ENCODE data around the gene PREX1.

Gene PREX1

GRCh38 chr20:48717680-48718223, 110.0 kb downstream of the PREX1 start:
- no peak for DNase-seq (ENCODE audit: low read depth)

GRCh38 chr20:48717095-48717672, 110.6 kb downstream of the PREX1 start:
- no peak for DNase-seq (ENCODE audit: low read depth)

DNA sequence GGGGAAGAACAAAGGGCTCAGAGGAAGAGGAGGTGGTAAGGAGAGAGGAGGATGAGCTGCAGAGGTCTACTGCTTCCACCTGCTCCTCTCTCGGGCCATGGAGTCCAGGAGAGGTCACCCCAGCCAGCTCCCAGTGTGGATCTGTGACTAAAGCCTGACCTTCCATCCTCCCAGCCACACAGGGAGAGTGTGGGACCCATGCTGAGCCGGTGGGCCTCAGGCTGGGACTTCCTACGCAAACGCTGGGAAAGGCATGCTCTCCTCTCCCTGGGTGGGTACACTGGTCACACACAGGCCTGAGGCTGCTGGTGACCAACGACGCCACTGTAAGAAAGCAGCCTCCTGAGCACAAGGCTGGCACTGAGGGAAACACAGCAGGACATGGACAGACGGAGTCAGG, 111.3 kb downstream of the PREX1 start:
- DNase-seq (ENCODE audit: low read depth): no peak

DNA sequence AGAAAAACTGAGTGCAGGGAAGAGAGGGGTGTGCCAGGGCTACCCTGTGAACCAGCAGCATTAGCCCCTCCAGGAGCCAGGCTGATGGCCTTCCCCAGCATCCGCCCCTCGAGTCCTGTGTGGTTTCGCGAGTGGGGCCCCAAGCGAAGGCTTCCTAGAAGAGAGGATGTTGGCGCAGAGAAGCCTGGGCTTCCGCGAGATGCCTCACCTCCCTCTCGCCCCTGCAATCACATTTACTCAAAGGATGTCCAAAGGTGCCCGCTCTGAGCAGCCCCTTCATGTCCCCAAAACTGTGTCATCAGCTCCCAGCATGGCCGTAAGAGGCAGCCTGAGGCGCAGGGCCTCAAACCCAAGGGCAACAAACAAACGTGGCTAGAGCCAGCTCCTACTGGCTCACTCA, 111.7 kb downstream of the PREX1 start:
- DNase-seq (ENCODE audit: low read depth): no peak

GRCh38 chr20:48714764-48715163, 113.0 kb downstream of the PREX1 start:
- DNase-seq (ENCODE audit: low read depth): no peak

- DNase-seq (ENCODE audit: low read depth): no peak
Measured at GRCh38 chr20:48711696-48712464, 115.9 kb downstream of the PREX1 start.

- DNase-seq (ENCODE audit: low read depth): no peak
Measured at GRCh38 chr20:48711044-48711428, 116.8 kb downstream of the PREX1 start.

GRCh38 chr20:48710341-48711043, 117.3 kb downstream of the PREX1 start:
- no peak for DNase-seq (ENCODE audit: low read depth)

DNA sequence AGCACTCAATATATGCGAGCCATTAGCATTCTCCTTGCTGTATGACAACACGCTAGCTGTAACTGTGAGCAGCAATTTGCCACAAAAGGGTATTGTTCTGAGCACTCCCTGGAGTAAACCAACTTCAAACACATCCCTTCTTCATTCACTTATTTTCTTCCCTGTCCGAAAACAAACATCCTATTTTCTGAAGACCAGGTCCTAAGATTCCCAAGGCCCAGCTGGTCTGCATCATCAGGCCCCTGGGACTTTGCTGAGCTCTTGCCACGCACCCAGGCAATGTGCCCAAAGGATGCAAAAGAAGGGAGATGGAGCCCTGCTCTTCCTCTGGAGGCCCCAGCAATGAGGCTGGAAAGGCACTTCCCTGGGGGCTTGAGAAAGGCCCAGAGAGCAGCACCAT, 118.1 kb downstream of the PREX1 start:
- no peak for DNase-seq (ENCODE audit: low read depth)

DNA sequence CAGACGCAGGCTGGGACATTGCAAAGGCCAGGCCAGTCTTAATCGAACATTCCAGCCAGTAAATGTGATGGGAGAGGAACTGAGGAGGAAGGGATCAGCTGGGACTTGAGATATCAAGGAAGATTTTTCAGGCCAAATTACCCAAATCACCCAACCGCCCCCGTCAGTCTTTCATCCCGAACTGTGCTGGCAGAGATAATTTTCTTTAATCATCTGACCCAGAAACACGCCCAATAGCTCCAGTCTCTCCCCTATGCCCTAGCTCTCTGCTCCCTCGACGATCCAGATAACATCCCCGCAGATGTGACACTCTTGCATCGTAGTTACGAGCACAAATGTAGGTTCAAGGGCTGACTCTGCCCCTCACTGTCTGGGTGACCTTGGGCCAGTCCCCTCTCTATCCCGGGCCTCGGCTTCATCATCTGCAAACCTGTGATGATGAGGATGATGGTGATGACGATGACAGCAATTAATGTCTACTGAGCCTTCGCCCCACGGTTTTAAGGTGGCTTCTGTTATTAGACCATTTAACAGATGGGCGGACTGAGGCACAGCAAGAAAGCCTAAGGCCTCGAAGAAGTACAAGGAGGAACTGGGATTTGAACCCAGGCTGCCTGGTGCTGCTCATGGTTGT, 118.6 kb downstream of the PREX1 start:
- DNase-seq (ENCODE audit: low read depth): no peak

DNA sequence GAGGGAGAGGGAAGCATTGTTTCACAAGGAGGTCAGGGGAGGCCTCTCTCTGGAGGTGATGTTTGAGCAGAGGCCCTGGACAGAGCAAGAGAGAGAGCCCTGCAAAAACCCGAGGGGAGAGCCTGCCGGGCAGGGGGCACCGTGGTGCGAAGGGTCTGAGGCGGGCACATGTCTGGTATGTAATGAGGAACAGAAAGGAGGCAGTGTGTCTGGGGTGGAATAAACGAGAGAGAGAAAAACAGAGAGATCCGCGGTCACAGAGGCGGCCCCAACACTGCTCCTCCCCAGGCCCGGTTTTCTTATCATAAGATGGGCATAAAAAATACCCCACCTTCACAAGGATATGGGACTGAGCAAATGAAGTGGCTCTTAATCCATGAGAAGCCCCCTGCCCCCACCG, 119.2 kb downstream of the PREX1 start:
- DNase-seq (ENCODE audit: low read depth): no peak

GRCh38 chr20:48708116-48708515, 119.7 kb downstream of the PREX1 start:
- DNase-seq (ENCODE audit: low read depth): no peak

GRCh38 chr20:48706710-48707365, 121.0 kb downstream of the PREX1 start:
- no peak for DNase-seq (ENCODE audit: low read depth)

- DNase-seq (ENCODE audit: low read depth): no peak
Measured at GRCh38 chr20:48706116-48706656, 121.6 kb downstream of the PREX1 start.

- no peak for DNase-seq (ENCODE audit: low read depth)
Measured at GRCh38 chr20:48705240-48706115, 122.3 kb downstream of the PREX1 start.

DNA sequence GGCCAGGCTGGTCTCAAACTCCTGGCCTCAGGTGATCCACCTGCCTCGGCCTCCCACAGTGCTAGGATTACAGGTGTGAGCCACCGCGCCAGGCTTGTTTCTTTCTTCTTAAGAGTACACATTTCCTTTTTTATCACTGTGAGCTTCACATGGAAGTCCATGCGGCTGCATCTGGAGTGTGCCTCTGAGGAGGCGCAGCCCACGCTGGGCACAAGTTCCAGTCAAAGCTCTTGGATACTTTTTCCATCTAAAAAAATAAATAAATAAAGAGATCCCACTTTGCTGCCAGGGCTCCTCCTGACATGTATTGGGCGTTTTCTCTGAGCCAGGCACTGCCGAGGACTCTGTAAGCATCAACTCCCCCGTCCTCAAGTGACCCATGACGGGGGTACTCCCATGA, 123.0 kb downstream of the PREX1 start:
- no peak for DNase-seq (ENCODE audit: low read depth)

DNA sequence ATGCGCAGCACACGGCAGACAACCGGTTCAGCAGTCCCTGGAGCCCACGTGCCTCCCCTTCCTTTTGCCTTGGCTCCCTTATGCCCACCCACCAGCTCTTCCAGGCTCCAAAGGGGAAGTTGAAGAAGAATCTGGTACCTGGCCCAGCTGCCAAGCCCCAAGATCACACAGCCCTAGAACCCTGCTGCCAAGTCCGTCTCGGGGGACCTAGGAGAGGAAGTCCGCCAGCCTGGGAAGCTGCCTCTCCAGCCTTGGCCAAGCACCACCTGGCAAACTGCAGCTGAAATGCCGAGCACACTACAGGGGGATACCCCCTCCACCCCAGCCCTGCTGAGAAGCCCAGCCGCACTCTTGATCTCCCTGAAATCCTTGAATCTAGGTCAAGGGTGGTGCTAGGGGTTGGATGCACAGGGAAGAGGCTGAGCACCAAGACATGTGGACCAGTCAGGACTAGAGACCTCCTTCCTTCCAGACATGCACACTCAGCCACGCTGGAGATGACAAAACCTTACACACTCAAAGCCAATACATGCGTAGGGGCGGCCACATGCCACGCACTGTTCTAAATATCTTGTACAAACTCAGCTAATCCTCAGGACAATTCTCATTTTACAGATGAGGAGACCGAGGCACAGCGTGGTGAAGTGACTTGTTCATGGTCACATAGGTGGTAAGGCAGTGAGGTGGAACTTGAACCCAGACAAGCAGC, 124.1 kb downstream of the PREX1 start:
- DNase-seq (ENCODE audit: low read depth): no peak

DNA sequence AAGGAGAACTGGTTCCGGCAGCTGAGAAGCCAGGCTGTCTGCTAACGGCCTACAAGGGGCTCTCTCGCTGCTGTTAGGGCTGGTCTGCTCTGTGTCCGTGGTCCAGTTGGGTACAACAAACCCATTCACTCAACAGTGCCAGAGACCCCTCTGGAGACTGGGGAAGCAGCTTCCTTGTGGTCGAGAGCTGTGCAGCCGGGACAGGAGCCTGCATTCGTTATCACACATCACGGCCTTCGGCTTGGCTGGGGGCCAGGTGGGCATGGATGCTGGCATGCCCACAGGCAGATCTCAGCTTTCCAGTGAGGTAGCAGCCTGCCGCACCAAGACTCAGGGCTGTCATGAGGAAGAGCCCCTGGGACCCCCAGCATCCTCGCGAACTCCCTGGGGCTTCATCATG, 124.7 kb downstream of the PREX1 start:
- DNase-seq (ENCODE audit: low read depth): no peak

DNA sequence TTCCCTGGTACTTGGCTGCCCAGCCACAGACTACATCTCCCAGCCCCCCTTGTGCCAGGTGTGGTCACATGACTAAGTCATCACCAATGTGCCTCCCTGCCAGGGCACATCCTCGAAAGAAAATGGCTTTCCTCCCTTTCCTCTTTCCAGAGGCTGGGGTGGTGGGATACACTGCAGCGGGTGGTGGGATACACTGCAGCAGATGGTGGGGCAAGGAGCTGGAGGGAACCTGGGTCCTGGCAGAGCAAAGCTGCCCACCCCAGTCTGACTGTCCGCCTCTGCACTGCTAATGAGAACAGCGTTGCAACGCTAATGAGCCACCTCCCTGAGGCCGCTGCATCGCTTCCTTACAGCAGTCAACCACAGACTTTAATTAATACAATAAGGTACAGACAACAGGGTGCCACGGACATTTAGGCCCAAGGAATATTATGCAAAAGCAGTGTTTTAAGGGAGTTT, 125.3 kb downstream of the PREX1 start:
- no peak for DNase-seq (ENCODE audit: low read depth)

GRCh38 chr20:48701702-48702101, 126.1 kb downstream of the PREX1 start:
- DNase-seq (ENCODE audit: low read depth): no peak
